ENCODE data around the gene MPC2. TPM values are rescaled to one million over a fixed set of nuclear protein-coding genes. Genes with fewer than 3 reads are reported as not detected.
A peak's percentile ranks its signal among the peaks of the same experiment; 100 is the strongest.

MPC2 gene
- total RNA-seq (2021) (35.2 to 42.8 TPM (median 36.9 TPM) in 3 replicates), Bru-seq, nascent RNA (percentile 68 among the genes with signal in this experiment)
- long read RNA-seq, experiment 1, transcript MPC2-202 (5 exons, 2,177 nt): major isoform, 52 of 56 reads
- long read RNA-seq, experiment 1, partial matches to known transcripts: 1 of 56 reads
- long read RNA-seq, experiment 1, other reads (novel, unspliced or antisense): 3 of 56 reads
- long read RNA-seq, experiment 2, transcript MPC2-202 (5 exons, 2,177 nt): major isoform, 58 of 60 reads
- long read RNA-seq, experiment 2, partial matches to known transcripts: 1 of 60 reads
- long read RNA-seq, experiment 2, other reads (novel, unspliced or antisense): 1 of 60 reads
- long read RNA-seq, experiment 3, transcript MPC2-202 (5 exons, 2,177 nt): major isoform, 76 of 76 reads
- long read RNA-seq, experiment 3, partial matches to known transcripts: 0 of 76 reads
- long read RNA-seq, experiment 3, other reads (novel, unspliced or antisense): 0 of 76 reads

GRCh38 chr1:167936930-167937708 is at the start of gene MPC2:
MPC2 (minus strand) TSS chr1:167937072; CDS start chr1:167935841, 1,231 bp downstream.
- TF ChIP-seq ZNF263 (CRISPR knock-in tag; IDR thresholded peaks at IDR 0.05; ENCODE audit: low read depth) (no peak), NR2C2 (CRISPR knock-in tag; IDR thresholded peaks at IDR 0.05) (no peak), TCF7 (CRISPR knock-in tag; IDR thresholded peaks at IDR 0.05; ENCODE audit: low read depth) (no peak), ATF6 (CRISPR knock-in tag; IDR thresholded peaks at IDR 0.05) (no peak), AFF4 (CRISPR knock-in tag; IDR thresholded peaks at IDR 0.05; ENCODE audit: borderline replicate concordance) (no peak), ZNF138 (CRISPR knock-in tag; conservative IDR thresholded peaks at IDR 0.05) (no peak), IRF1 (CRISPR knock-in tag; IDR thresholded peaks at IDR 0.05) (no peak), MAX (CRISPR knock-in tag; IDR thresholded peaks at IDR 0.05) (peak; percentile 35; the same call in 1 of the 2 replicates)
- Mint-ChIP-seq H3K36me3 (no peaks in the 10 kb centered on the region), H3K9me3 (no peaks in the 10 kb centered on the region), H3K27ac (peak within 1 kb of the TSS; percentile 100), H3K4me1 (peaks cover 29% of the 10 kb centered on the region), H3K4me3 (peak within 1 kb of the TSS; percentile 92), H3K27me3 (ENCODE audit: low read depth) (no peaks in the 10 kb centered on the region)
- ChIA-PET CTCF (interaction anchor here (0.8 to 3.1 kb wide), 3 partner anchors 32 to 145 kb away, joined by 3 to 10 read pairs (median 4); no protein-coding TSS in a partner anchor), POLR2A (interaction anchor here (0.7 to 1.9 kb wide), 4 partner anchors 9 to 145 kb away, joined by 3 to 6 read pairs (median 4); no protein-coding TSS in a partner anchor)
- ATAC-seq (peak; percentile 4), DNase-seq (ENCODE audit: low spot score) (peak; percentile 70)

GRCh38 chr1:167984886-167985489 is 48.1 kb upstream of the MPC2 start:
- peak overlapping the region; percentile 55 for H3K27ac Mint-ChIP-seq

More at GRCh38 chr1:167984886-167985489, 48.1 kb upstream of the MPC2 start:
- Mint-ChIP-seq H3K4me1 (peaks cover 17% of the 10 kb centered on the region), H3K4me3 (no peak overlapping the region), H3K36me3 (peaks cover 6% of the 10 kb centered on the region; the same call in 1 of the 2 replicates), H3K27me3 (ENCODE audit: low read depth) (no peaks in the 10 kb centered on the region), H3K9me3 (no peaks in the 10 kb centered on the region)
- TF ChIP-seq FOXK1 (CRISPR knock-in tag; IDR thresholded peaks at IDR 0.05) (no peak), ZMAT4 (CRISPR knock-in tag; IDR thresholded peaks at IDR 0.05) (no peak), NR1H2 (CRISPR knock-in tag; IDR thresholded peaks at IDR 0.05) (no peak), CDX4 (CRISPR knock-in tag; IDR thresholded peaks at IDR 0.05; ENCODE audit: borderline replicate concordance) (no peak), KAT7 (CRISPR knock-in tag; IDR thresholded peaks at IDR 0.05; ENCODE audit: borderline replicate concordance) (no peak), ARID4B (CRISPR knock-in tag; IDR thresholded peaks at IDR 0.05; ENCODE audit: borderline replicate concordance) (no peak), NFATC4 (CRISPR knock-in tag; IDR thresholded peaks at IDR 0.05) (no peak)
- CTCF ChIA-PET: no interaction called here
- no peak for DNase-seq (ENCODE audit: low spot score)
- POLR2A ChIA-PET: no interaction called here
- ATAC-seq: no peak

Measured in WTC11 (cell line).